Measurements from ENCODE around the gene ATP8A1. TPM values are rescaled to one million over a fixed set of nuclear protein-coding genes. Genes with fewer than 3 reads are reported as not detected.

ATP8A1 gene
- total RNA-seq, 2 experiments from 2014 or later: 80.0 to 141 TPM

GRCh38 chr4:42588909-42589308, 68.0 kb downstream of the ATP8A1 start:
- CTCF ChIA-PET (ENCODE audit: unreplicated experiment): no interaction called here
- no peak overlapping the region for H3K4me3 ChIP-seq (ENCODE audit: low read depth, low read length, poor library complexity, severe bottlenecking)

GRCh38 chr4:42586775-42587174, 70.1 kb downstream of the ATP8A1 start:
- no peak for TF ChIP-seq CTCF (conservative IDR thresholded peaks at IDR 0.05; ENCODE audit: low read length)
- TF ChIP-seq EZH2phosphoT487 (IDR thresholded peaks at IDR 0.05; ENCODE audit: borderline replicate concordance, low read depth, low read length): no peak
- H3K36me3 ChIP-seq (ENCODE audit: insufficient read depth, low read length): peaks cover 92% of the 10 kb centered on the region
- no peaks in the 10 kb centered on the region for H4K20me1 ChIP-seq (ENCODE audit: insufficient read depth, low read length)
- POLR2A ChIA-PET: interaction anchor here (1.0 to 1.8 kb wide), 2 partner anchors 13 to 24 kb away, joined by 4 to 9 read pairs; no protein-coding TSS in a partner anchor
- no peak overlapping the region for H3K27ac ChIP-seq (ENCODE audit: low read depth, low read length, poor library complexity, severe bottlenecking)
- no peak for DNase-seq (ENCODE audit: low spot score)
- H3K9me3 ChIP-seq (ENCODE audit: low read length): no peaks in the 10 kb centered on the region
- intact Hi-C loops (cut with micrococcal nuclease; ENCODE audit: unreplicated experiment): loop anchor here (1.0 kb wide), 1 partner anchor 9 kb away; no protein-coding TSS in a partner anchor
- H3K4me1 ChIP-seq (ENCODE audit: insufficient read depth, low read length, poor library complexity, severe bottlenecking): no peaks in the 10 kb centered on the region
- H3K4me2 ChIP-seq (ENCODE audit: low read length): no peak overlapping the region
- CTCF ChIA-PET (ENCODE audit: unreplicated experiment): no interaction called here
- no TSS peak for BruUV-seq (replicated peaks)
- H3K4me3 ChIP-seq (ENCODE audit: low read depth, low read length, poor library complexity, severe bottlenecking): no peak overlapping the region
- H2AFZ ChIP-seq (ENCODE audit: low read length): no peak overlapping the region
- H3K79me2 ChIP-seq (ENCODE audit: insufficient read depth, low read depth, low read length): peaks cover 12% of the 10 kb centered on the region; the same call in 1 of the 2 replicates
- no peaks in the 10 kb centered on the region for H3K9me2 ChIP-seq (ENCODE audit: insufficient read depth, low read length)

More at GRCh38 chr4:42588909-42589308, 68.0 kb downstream of the ATP8A1 start:
- H3K79me2 ChIP-seq (ENCODE audit: insufficient read depth, low read depth, low read length): peaks cover 9% of the 10 kb centered on the region; the same call in 1 of the 2 replicates
- H2AFZ ChIP-seq (ENCODE audit: low read length): no peak overlapping the region
- intact Hi-C loops (cut with micrococcal nuclease; ENCODE audit: unreplicated experiment): no loop called here
- H3K9me2 ChIP-seq (ENCODE audit: insufficient read depth, low read length): no peaks in the 10 kb centered on the region
- H3K4me1 ChIP-seq (ENCODE audit: insufficient read depth, low read length, poor library complexity, severe bottlenecking): no peaks in the 10 kb centered on the region
- no peak for TF ChIP-seq EZH2phosphoT487 (IDR thresholded peaks at IDR 0.05; ENCODE audit: borderline replicate concordance, low read depth, low read length)
- no peak for TF ChIP-seq CTCF (conservative IDR thresholded peaks at IDR 0.05; ENCODE audit: low read length)
- H4K20me1 ChIP-seq (ENCODE audit: insufficient read depth, low read length): no peaks in the 10 kb centered on the region
- no peak for DNase-seq (ENCODE audit: low spot score)
- no TSS peak for BruUV-seq (replicated peaks)
- peaks cover 90% of the 10 kb centered on the region for H3K36me3 ChIP-seq (ENCODE audit: insufficient read depth, low read length)
- H3K27ac ChIP-seq (ENCODE audit: low read depth, low read length, poor library complexity, severe bottlenecking): no peak overlapping the region
- no peaks in the 10 kb centered on the region for H3K9me3 ChIP-seq (ENCODE audit: low read length)
- no peak overlapping the region for H3K4me2 ChIP-seq (ENCODE audit: low read length)
- POLR2A ChIA-PET: interaction anchor here (0.9 to 2.1 kb wide), 6 partner anchors 8 to 89 kb away, joined by 3 to 6 read pairs (median 4); no protein-coding TSS in a partner anchor

GRCh38 chr4:42579903-42580302, 77.0 kb downstream of the ATP8A1 start:
- intact Hi-C loops (cut with micrococcal nuclease; ENCODE audit: unreplicated experiment): no loop called here
- Histone ChIP-seq H3K9me2 (ENCODE audit: insufficient read depth, low read length) (no peaks in the 10 kb centered on the region), H3K4me1 (ENCODE audit: insufficient read depth, low read length, poor library complexity, severe bottlenecking) (no peaks in the 10 kb centered on the region), H4K20me1 (ENCODE audit: insufficient read depth, low read length) (no peaks in the 10 kb centered on the region), H3K79me2 (ENCODE audit: insufficient read depth, low read depth, low read length) (0 out of 2 replicates have a peak, but pooled peaks cover 16% of the 10 kb centered on the region), H2AFZ (ENCODE audit: low read length) (no peak overlapping the region), H3K9me3 (ENCODE audit: low read length) (no peaks in the 10 kb centered on the region), H3K4me3 (ENCODE audit: low read depth, low read length, poor library complexity, severe bottlenecking) (no peak overlapping the region), H3K4me2 (ENCODE audit: low read length) (no peak overlapping the region), H3K27ac (ENCODE audit: low read depth, low read length, poor library complexity, severe bottlenecking) (no peak overlapping the region), H3K36me3 (ENCODE audit: insufficient read depth, low read length) (peaks cover 96% of the 10 kb centered on the region)
- TF ChIP-seq CTCF (conservative IDR thresholded peaks at IDR 0.05; ENCODE audit: low read length): no peak
- no peak for TF ChIP-seq EZH2phosphoT487 (IDR thresholded peaks at IDR 0.05; ENCODE audit: borderline replicate concordance, low read depth, low read length)
- ChIA-PET POLR2A (interaction anchor here (0.5 kb wide), 1 partner anchor 31 kb away, joined by 3 read pairs; no protein-coding TSS in a partner anchor), CTCF (ENCODE audit: unreplicated experiment) (no interaction called here)
- BruUV-seq (replicated peaks): no TSS peak
- no peak for DNase-seq (ENCODE audit: low spot score)
